Superior temporal gyrus (tissue), 1 donor: ENCODE results near the gene RHOT2.

Source experiments
- DNase-seq: peaks from one replicate; pipeline ENCODE4 v3.0.0-alpha.2; 2016; ENCODE audit errors: extremely low spot score

RHOT2 gene

GRCh38 chr16:632486-633335, 35.2 kb upstream of the RHOT2 start:
- no peak for DNase-seq

GRCh38 chr16:633336-634050, 34.4 kb upstream of the RHOT2 start:
- no peak for DNase-seq

DNA sequence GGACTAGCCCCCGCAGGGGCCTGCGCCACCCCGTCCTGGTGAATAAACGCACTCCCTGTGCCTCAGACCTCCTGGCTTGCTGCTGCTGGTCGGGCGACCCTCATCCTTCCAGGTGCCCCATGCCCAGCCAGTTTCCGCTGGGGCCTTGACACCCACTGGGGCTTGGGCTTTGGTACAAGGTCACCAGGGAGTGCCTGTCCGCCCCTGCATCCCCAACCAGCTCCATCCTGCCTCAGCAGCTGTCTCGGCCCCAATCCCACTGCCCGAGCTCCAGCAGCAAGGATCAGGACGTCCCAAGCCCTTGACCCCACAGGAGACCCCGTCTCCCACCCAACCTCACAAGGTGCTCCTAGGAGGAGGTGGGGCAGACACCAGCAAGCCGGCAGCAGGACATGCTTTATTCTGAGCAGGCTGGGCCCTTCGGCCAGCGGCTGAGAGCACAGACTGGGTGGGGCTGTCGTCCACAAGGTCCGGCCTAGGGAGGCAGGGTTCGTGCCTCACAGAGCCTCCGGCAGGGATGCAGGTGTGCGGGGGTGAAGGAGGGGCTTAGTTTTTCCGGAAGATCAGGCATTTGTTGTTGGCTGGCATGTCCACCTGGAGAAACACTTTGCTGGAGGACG, 33.8 kb upstream of the RHOT2 start:
- no peak for DNase-seq

DNA sequence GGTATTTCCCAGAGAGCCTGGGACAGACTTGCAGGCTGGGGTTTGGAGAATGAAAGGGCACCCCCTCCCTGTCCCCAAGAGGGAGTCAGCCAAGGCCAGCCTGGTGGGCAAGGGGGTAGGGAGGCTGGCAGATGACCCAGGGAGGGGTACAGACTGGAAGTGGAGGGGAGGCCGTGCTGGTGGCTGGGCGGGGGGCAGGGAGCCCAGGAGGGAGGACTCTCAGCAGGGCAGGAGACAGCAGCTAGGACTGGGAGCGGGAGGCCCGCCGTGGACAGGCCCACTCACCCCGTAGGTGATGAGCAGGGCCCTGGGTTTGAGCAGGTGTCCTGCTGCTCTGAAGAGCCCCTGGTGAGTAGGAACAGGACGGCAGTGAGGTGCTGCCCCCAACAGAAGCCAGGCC, 32.9 kb upstream of the RHOT2 start:
- DNase-seq = no peak

- DNase-seq = no peak
These were observed 32.2 kb upstream of the RHOT2 start for GRCh38 chr16:635573-636205.

DNA sequence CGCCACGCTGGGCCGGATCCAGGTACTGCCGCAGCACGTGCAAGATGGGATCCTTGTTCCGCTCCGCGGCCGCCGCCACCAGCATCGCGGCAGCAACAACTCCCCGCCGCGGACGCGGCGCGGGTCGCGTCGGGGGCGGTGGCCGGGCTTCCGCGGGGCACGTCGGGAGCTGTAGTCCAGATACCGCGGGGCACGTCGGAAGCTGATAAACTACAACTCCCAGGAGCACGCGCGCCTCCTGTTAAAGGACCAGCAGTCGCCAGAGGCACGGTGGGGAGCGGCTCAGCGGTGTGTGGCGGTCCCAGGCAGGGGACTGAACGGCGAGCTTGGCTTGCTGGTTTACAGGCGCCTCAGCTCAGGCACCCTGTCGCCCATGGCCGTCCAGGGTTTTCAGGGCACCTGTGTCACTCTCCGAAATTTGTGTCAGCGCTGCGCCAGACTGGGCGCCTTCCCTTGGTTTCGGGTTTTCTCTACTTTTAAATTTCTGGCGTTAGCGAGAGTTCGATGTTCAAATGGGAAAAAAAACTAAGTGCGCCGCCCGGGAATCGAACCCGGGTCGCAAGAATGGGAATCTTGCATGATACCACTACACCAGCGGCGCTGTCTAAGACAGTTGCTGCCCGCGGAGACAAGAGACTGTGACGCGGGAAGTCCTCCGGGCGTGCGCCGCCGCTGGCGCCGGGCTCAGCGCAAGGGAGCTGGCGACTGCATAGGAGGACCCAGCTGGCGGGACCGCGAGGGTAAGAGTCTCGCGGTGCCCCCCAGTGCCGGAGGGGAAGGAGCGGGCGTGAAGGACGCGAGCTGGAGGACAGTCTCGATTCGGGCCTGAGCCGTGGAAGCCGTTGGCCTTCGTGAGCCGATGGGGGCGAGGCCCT, 31.5 kb upstream of the RHOT2 start, which contains the start of gene METTL26:
METTL26 (minus strand) TSS at position 100 of the 875 bp plus-strand sequence; CDS start at position 85, 15 bp downstream.
- peak; percentile 97 for DNase-seq

GRCh38 chr16:637081-638018, 30.6 kb upstream of the RHOT2 start:
- peak; percentile 49 for DNase-seq

GRCh38 chr16:638034-638543, 29.8 kb upstream of the RHOT2 start:
- no peak for DNase-seq

DNA sequence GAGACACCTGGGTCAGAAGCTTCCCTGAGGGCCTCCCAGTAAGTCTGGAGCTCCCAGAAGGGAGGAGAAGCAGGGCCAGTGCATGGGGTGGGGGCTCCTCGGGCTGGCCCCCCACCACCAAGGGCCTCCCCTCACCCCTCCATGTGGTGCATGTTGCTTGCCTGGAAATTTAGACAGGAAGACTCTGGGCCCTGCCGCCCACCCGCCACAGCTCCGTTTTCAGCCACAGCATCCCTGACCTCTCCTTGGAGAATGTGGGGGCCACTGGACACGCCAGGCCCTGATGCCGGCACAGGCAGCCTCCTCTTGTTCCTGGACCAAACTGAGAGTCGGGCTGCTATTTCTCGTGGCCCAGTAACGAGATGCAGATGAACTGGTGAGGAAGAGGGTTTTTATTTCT, 29.1 kb upstream of the RHOT2 start:
- no peak for DNase-seq

DNA sequence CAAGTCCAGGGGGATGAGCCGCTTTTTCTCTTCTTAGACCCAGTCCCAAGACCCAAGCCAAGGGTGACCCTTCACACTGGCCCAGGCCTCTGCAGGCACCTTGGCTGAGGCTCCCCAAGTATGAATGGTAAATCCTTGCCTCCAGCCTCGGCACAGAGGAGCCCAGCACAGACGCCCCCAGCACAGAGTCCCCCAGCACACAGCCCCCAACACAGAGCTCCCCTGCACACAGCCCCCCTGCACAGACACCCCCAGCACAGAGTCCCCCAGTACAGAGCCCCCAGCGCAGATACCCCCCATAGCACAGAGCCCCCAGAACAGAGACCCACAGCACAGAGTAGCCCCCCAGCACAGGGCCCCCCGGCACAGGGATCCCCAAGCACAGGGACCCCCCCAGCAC, 27.3 kb upstream of the RHOT2 start:
- no peak for DNase-seq

- DNase-seq = peak; percentile 52
These were observed 26.4 kb upstream of the RHOT2 start, which contains the start of gene MCRIP2 for GRCh38 chr16:641326-642188. TSS of gene MCRIP2 (plus strand) at chr16:641828. CDS start at chr16:641992, 164 bp downstream.

- peak; percentile 10 for DNase-seq
These were observed 25.5 kb upstream of the RHOT2 start for GRCh38 chr16:642189-643049.

DNA sequence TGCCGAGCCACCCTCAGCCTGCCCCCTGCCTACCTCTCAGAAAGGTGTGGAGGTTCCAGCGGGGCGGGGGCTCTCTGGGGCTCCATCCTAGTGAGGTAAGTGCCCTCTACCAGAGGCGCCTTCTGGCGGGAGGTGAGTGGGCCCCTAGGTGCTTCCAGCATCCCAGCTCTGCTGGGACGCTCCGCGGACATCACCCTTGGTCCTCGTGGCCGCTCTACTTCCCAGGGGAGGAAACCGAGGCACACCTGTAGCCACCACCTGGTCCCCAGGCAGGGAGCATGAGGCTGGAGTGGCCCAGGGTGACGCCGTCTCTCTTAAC, 24.9 kb upstream of the RHOT2 start:
- no peak for DNase-seq

GRCh38 chr16:644556-644955, 23.4 kb upstream of the RHOT2 start:
- DNase-seq = no peak

- DNase-seq = no peak
These were observed 21.9 kb upstream of the RHOT2 start for GRCh38 chr16:645852-646678.

DNA sequence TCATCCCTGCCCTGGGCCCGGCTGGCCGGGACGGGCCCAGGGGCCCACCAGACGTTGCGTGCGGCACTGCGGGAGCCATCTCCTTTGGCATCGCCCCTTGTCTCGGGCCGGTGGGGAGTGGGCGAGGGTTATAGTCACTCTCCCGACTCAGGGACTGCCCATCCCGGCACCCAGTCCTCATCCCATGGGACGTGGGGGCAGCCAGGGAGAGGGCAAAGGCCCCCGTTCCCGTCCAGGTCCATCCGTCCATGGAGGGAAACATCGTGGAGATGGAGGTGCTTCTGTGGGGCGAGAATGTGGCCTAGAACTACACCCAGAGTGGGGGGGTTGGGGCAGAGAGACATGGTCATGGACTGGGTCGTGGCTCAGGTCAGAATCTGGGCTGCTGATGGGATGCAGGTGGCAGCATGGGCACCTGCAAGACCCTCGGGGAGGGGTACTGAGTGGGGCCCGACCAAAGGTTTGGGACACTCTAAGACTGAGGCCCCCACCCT, 21.2 kb upstream of the RHOT2 start:
- DNase-seq = no peak
